Activated CD4-positive, alpha-beta T cell treated with anti-CD3 and anti-CD28 coated beads, Interleukin-2, amount 10 ng/mL, durations not matched to agents 7 days and 5 days (primary cell): ENCODE results near the gene TLR10. TPM values are rescaled to one million over a fixed set of nuclear protein-coding genes. Genes with fewer than 3 reads are reported as not detected.
A peak's percentile ranks its signal among the peaks of the same experiment; 100 is the strongest.
"Not testable (repeated sequence)": the region's sequence is repeated elsewhere in the genome, so short reads cannot be mapped to it uniquely, and the experiment has no call there.

Experiments
- CTCF ChIA-PET: fragments of 350-600 bp; sonication (Branson Sonifier 250); formaldehyde crosslinking; loops from one replicate; lab custom pipeline; 2021; ENCODE audit warnings: antibody characterized with exemption; lab: Charles Lee
- POLR2A ChIA-PET: fragments of 350-600 bp; sonication (Branson Sonifier 250); formaldehyde crosslinking; loops from one replicate; lab custom pipeline; 2021; ENCODE audit warnings: antibody characterized with exemption; lab: Charles Lee
- DNase-seq: peaks from one replicate; pipeline ENCODE4 v3.0.0-alpha.2; 2020
- H3K27ac Mint-ChIP-seq: one replicate; pipeline ENCODE4 v1.8.0; 2021; ENCODE audit warnings: mild to moderate bottlenecking, moderate library complexity, mixed read lengths
- H3K27me3 Mint-ChIP-seq: one replicate; pipeline ENCODE4 v1.8.0; 2021; ENCODE audit warnings: mixed read lengths
- H3K36me3 Mint-ChIP-seq: one replicate; pipeline ENCODE4 v1.8.0; 2021; ENCODE audit warnings: low read depth, mixed read lengths
- H3K4me1 Mint-ChIP-seq: one replicate; pipeline ENCODE4 v1.8.0; 2021; ENCODE audit warnings: mixed read lengths
- H3K4me3 Mint-ChIP-seq: one replicate; pipeline ENCODE4 v1.8.0; 2021; ENCODE audit warnings: mild to moderate bottlenecking, moderate library complexity, mixed read lengths
- H3K9me3 Mint-ChIP-seq: one replicate; pipeline ENCODE4 v1.8.0; 2021; ENCODE audit warnings: mixed read lengths
- total RNA-seq, 2 experiments: library from RNA; stranded (reverse); gene quantifications; one replicate each; pipeline ENCODE4 v1.2.3, GENCODE V29; 2021

Gene TLR10
- total RNA-seq, 2 experiments from 2014 or later = 0.23 TPM; not detected in 1

DNA sequence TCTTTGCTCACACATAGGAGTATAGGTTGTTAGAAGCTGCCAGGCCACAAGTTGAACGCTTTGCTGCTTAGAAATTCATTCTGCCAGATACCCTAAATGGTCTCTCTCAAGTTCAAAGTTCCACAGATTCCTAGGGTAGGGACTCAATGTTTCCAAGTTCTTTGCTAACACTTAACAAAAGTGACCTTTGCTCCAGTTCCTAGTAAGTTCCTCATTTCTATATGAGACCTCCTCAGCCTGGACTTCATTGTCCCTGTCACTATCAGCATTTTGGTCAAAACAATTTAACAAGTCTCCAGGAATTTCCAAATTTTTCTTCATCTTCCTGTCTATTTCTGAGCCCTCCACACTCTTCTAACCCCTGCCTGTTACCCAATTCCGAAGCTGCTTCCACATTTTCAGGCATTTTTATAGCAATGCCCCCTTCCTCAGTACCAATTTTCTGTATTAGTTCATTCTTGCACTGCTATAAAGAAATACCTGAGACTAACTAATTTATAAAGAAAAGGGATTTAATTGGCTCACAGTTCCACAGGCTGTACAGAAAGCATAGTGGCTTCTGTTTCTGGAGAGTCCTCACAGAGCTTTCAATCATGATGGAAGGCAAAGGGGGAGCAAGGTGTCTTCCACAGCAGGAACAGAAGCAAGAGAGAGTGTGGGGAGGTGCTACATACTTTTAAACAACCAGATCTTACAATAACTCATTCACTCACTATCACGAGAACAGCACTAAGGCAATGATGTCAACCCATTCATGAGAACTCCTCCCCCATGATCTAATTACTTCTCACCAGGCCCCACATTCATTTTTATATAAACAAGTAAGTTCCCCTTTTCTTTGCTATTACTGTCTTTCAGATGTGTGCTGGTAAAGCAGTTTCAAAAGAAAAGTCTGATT, 33.3 kb upstream of the TLR10 start:
- Mint-ChIP-seq H3K4me3 (no peak overlapping the region), H3K36me3 (peaks cover 6% of the 10 kb centered on the region), H3K27ac (no peak overlapping the region), H3K27me3 (peaks cover 4% of the 10 kb centered on the region), H3K9me3 (peaks cover 5% of the 10 kb centered on the region), H3K4me1 (peaks cover 22% of the 10 kb centered on the region)
- ChIA-PET POLR2A (no interaction called here), CTCF (interaction anchor here (0.8 kb wide), 1 partner anchor 14 kb away, joined by 3 read pairs; no protein-coding TSS in a partner anchor)
- DNase-seq = no peak

DNA sequence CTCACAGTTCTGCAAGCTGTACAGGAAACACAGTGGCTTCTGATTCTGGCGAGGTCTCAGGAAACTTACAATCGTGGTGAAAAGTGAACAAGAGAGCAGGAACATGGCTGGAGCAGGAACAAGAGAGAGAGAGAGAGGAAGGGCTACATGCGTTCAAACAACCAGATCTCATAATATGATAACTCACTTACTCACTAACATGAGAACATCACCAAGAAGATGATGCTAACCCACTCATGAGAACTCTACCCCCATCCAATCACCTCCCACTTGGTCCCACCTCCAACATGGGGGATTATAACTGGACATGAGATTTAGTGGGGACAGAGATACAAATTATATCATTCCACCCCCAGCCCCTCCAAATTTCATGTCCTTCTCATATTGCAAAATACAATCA, 31.6 kb upstream of the TLR10 start:
- peaks cover 6% of the 10 kb centered on the region for H3K36me3 Mint-ChIP-seq
- no peak overlapping the region for H3K27ac Mint-ChIP-seq
- H3K9me3 Mint-ChIP-seq = peaks cover 5% of the 10 kb centered on the region
- H3K4me3 Mint-ChIP-seq = no peak overlapping the region
- peaks cover 3% of the 10 kb centered on the region for H3K27me3 Mint-ChIP-seq
- no peak for DNase-seq
- H3K4me1 Mint-ChIP-seq = peaks cover 7% of the 10 kb centered on the region
- ChIA-PET CTCF (no interaction called here), POLR2A (no interaction called here)

DNA sequence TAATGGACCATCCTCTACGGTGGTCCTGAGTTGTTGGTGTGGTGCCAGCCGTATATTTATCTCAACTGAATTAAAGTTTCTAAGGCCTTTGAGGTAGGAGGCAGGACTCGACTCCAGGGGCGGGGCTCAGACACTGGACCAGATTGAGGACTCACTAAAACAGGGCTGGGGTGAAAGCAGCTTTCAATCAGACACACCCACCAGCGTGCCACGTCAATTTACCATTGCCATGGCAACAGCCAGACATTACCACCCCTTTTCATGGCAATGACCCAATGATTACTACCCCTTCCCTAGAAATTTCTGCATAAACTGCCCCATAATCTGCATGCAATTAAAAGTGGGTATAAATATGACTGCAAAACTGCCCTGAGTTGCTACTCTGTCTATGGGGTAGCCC, 28.5 kb upstream of the TLR10 start:
- Mint-ChIP-seq H3K9me3 (peaks cover 5% of the 10 kb centered on the region), H3K36me3 (peaks cover 6% of the 10 kb centered on the region), H3K27me3 (peaks cover 3% of the 10 kb centered on the region), H3K4me1 (peaks cover 6% of the 10 kb centered on the region), H3K4me3 (no peak overlapping the region), H3K27ac (no peak overlapping the region)
- ChIA-PET POLR2A (no interaction called here), CTCF (no interaction called here)
- no peak for DNase-seq

DNA sequence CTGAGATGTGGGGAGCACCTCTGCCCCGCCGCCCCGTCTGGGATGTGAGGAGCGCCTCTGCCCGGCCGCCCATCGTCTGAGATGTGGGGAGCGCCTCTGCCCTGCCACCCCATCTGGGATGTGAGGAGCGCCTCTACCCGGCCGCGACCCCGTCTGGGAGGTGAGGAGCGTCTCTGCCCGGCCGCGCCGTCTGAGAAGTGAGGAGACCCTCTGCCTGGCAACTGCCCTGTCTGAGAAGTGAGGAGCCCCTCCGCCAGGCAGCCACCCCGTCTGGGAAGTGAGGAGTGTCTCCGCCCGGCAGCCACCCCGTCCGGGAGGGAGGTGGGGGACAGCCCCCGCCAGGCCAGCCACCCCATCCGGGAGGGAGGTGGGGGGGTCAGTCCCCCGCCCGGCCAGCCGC, 24.7 kb upstream of the TLR10 start:
- H3K9me3 Mint-ChIP-seq, H3K4me3 Mint-ChIP-seq, DNase-seq, H3K27ac Mint-ChIP-seq, H3K27me3 Mint-ChIP-seq, POLR2A ChIA-PET, CTCF ChIA-PET: not testable (repeated sequence)
- Mint-ChIP-seq H3K36me3 (peaks cover 19% of the 10 kb centered on the region), H3K4me1 (peaks cover 32% of the 10 kb centered on the region)

DNA sequence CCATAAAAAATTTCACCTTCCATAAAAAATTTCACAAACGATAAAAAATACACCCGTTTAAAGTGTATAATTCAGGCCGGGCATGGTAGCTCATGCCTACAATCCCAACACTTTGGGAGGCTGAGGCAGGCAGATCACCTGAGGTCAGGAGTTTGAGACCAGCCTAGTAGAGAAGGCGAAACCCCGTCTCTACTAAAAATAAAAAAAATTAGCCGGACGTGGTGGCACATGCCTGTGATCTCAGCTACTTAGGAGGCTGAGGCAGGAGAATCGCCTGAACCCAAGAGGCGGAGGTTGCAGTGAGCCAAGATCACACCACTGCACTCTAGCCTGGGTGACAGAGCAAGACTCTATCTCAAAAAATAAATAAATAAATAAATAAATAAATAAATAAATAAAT, 23.5 kb upstream of the TLR10 start:
- DNase-seq, POLR2A ChIA-PET, H3K27me3 Mint-ChIP-seq, H3K4me3 Mint-ChIP-seq: not testable (repeated sequence)
- Mint-ChIP-seq H3K4me1 (peaks cover 36% of the 10 kb centered on the region), H3K9me3 (peaks cover 13% of the 10 kb centered on the region), H3K36me3 (peaks cover 31% of the 10 kb centered on the region), H3K27ac (peak overlapping the region; percentile 90)
- CTCF ChIA-PET = interaction anchor here (1.5 to 2.3 kb wide), 2 partner anchors 24 to 28 kb away, joined by 3 to 8 read pairs; partner anchors contain the start of gene TLR10

DNA sequence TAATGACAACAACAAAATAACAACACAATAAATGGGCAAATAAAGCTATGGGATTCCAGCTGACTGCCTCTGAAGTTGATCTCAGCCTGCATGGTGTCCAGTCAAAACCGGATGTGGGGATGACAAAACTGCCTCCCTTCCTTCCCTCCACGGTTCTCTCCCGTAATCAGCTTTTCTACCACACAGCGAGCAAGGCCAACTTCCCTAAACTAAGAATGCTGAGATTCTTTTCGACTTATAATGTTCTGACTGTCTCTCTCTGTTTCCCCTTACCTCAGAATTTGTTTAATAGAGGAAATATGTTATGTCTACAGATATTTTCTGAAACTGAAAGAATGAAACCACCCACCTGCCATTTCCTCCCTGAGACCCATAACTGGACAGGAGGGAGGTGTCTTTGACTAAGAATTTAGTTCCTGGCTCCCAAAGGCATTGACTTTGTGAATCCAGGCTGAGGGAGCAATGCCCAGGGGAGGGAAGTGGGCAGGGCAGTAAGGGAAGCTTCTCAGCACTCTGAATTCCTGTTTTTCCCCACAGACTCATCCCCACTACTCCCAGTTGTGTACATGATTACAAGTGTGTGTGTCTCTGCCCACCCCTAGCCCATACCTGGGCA, 22.8 kb upstream of the TLR10 start:
- POLR2A ChIA-PET = interaction anchor here (0.5 kb wide), 1 partner anchor 643 kb away, joined by 3 read pairs; no protein-coding TSS in a partner anchor
- DNase-seq = peak; percentile 29
- H3K36me3 Mint-ChIP-seq = peaks cover 37% of the 10 kb centered on the region

DNA sequence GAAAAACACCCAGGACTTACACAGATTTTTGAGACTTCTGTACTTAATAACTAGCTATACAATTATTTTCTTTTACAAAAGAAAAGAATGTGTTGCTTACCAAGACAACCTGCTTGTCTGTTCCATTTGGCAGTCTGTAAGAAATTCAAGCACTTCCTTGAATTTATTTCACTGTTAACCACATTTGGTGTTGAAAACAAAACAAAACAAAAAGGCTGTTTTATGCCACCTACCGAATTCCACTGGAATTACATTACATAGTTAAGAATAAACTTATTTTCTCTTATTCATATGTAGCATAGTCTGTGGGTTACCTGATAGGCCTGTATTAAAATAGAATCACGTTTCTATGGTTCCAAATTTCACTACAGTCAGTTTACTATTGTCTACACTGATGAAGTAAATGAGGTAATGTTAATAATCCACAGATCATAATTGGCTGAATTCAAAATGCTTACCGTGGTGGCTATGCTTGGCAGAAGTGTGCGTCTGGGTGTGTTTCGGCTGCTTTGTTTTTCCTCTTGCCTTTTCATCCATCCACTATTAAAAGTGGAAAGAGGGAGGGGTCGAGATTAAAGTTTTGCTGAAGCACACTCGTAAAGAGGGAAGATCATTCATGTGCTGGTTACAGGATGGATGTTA, 22.0 kb upstream of the TLR10 start, which contains the start of gene TLR1:
TSS of gene TLR1 (minus strand) at position 138 of the 642 bp plus-strand sequence. CDS start 5,960 bp downstream, outside the sequence.
- Mint-ChIP-seq H3K27me3 (peaks cover 2% of the 10 kb centered on the region), H3K27ac (peak within 1 kb of the TSS; percentile 90), H3K36me3 (peaks cover 46% of the 10 kb centered on the region), H3K4me3 (peak within 1 kb of the TSS; percentile 81), H3K4me1 (peaks cover 36% of the 10 kb centered on the region), H3K9me3 (peaks cover 25% of the 10 kb centered on the region)
- CTCF ChIA-PET = interaction anchor here (0.6 to 3.0 kb wide), 11 partner anchors 10 to 1863 kb away, joined by 3 to 14 read pairs (median 4); partner anchors contain the start of gene TLR10
- POLR2A ChIA-PET = interaction anchor here (0.5 to 0.6 kb wide), 2 partner anchors 596 to 643 kb away, joined by 3 read pairs; no protein-coding TSS in a partner anchor
- peak; percentile 50 for DNase-seq

More for the DNA sequence above, 22.8 kb upstream of the TLR10 start:
- H3K4me1 Mint-ChIP-seq = peaks cover 36% of the 10 kb centered on the region
- H3K27me3 Mint-ChIP-seq = peaks cover 2% of the 10 kb centered on the region
- H3K9me3 Mint-ChIP-seq = peaks cover 18% of the 10 kb centered on the region
- CTCF ChIA-PET = interaction anchor here (1.5 to 3.0 kb wide), 3 partner anchors 11 to 29 kb away, joined by 3 to 14 read pairs (median 8); partner anchors contain the start of gene TLR10
- H3K4me3 Mint-ChIP-seq = peak overlapping the region; percentile 81
- peak overlapping the region; percentile 90 for H3K27ac Mint-ChIP-seq

DNA sequence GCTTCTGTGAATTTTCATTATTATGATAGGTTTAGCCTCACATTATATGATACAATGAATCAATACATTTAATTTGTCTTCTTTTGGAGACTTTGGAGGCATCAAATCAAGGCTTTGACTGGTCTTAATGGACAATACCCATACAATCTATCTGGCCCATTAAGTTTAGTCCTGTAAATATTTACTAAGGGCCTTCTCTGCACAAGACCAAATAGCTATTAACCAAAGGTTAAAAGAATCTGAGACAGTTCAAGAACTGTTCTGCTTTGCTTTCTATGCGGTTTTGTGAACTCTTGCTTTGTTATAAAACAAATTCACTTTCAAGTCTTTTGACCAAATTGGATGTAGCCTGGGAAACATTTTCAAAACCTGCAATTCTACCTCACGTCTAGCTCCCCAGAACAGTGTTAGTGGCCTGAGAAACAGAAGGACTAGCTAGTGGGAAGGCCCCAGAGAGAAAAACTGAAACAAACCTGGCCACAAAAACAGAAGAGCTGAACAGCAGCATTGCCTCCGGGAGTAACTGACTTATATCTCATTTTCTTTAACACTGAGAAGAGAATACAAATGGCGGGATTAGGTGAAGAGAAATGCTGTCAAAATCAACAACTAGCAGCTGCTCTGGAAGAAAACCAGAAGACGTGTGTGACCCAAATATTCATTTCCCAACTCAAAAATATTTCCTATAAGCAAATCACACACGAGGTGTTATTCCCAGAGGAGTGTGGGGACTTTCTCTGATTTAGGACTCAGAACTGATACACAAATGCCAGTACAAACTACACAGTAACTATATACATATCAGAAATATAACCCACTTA, 21.3 kb upstream of the TLR10 start:
- Mint-ChIP-seq H3K4me3 (peak overlapping the region; percentile 81), H3K27ac (peak overlapping the region; percentile 90), H3K9me3 (peaks cover 32% of the 10 kb centered on the region), H3K4me1 (peaks cover 36% of the 10 kb centered on the region), H3K27me3 (no peaks in the 10 kb centered on the region), H3K36me3 (peaks cover 53% of the 10 kb centered on the region)
- POLR2A ChIA-PET = interaction anchor here (0.6 kb wide), 1 partner anchor 596 kb away, joined by 3 read pairs; no protein-coding TSS in a partner anchor
- CTCF ChIA-PET = interaction anchor here (0.6 to 3.0 kb wide), 11 partner anchors 9 to 1864 kb away, joined by 3 to 14 read pairs (median 4); partner anchors contain the start of gene TLR10
- peak; percentile 22 for DNase-seq

DNA sequence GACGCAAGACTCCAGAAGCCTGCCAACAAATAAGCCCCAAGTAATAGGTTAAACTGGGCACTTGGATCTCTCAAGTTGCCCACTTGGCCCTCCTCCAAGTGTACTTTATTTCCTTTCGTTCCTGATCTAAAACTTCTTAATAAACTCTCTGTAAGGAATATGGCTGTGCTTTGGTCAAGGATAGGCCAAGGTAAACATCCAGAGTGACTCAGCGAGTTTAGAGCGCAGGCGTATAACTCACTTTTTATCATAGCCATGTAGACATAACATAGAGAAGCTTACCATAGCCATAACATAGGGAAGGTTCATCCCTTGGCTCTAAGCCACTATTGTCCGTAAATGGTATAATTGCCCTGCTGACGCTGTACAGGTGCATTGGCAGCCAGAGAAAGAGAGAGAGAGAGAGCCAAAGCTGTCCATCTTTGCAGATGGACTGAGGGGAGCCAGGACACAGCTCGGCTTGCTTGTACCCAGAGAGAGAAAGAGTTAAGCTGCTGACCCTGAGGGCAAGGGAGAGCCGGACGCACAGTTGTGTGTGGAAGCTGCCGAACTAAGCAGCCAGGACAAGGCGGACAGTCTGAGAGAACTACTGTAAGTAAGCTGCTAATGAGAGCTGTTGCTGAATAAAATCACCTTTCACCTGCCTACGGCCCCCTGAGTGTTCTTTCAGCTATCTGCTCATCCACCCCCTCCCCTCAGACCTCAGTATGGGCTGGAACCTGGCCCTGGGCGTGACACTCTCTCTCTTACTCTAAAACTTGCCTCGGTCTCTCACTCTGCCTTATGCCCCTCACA, 20.0 kb upstream of the TLR10 start:
- POLR2A ChIA-PET = no interaction called here
- peak overlapping the region; percentile 2 for H3K4me3 Mint-ChIP-seq
- H3K9me3 Mint-ChIP-seq = peaks cover 34% of the 10 kb centered on the region
- H3K27ac Mint-ChIP-seq = peak overlapping the region; percentile 41
- peaks cover 65% of the 10 kb centered on the region for H3K36me3 Mint-ChIP-seq
- CTCF ChIA-PET = interaction anchor here (0.8 to 3.0 kb wide), 7 partner anchors 8 to 71 kb away, joined by 3 to 14 read pairs (median 4); no protein-coding TSS in a partner anchor
- no peak for DNase-seq
- peaks cover 36% of the 10 kb centered on the region for H3K4me1 Mint-ChIP-seq
- no peaks in the 10 kb centered on the region for H3K27me3 Mint-ChIP-seq

DNA sequence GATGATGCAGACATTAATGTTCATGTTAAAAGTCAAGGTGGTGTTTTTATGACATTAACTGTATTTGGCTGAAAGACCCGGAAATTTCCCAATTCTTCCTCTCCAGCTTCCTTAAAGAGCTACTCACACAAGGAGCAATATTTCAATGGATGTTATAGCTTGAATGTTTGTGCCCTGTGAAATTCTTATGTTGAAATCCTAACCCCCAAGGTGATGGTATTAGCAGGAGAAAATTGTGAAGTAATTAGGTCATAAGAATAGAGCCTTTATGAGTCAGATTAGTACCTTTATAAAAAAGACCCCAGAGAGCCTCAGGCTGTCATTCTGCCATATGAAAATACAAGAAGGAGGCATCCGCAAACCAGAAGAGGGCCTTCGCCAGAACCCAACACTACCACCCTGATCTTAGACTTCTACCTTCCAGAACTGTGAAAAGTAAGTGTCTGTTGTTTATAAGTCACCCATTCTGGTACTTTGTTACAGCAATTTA, 18.2 kb upstream of the TLR10 start:
- H3K9me3 Mint-ChIP-seq = peaks cover 45% of the 10 kb centered on the region
- peaks cover 33% of the 10 kb centered on the region for H3K4me1 Mint-ChIP-seq
- CTCF ChIA-PET = interaction anchor here (1.3 kb wide), 1 partner anchor 18 kb away, joined by 7 read pairs; the partner anchor contains the start of gene TLR10
- H3K4me3 Mint-ChIP-seq = no peak overlapping the region
- DNase-seq = no peak
- peaks cover 82% of the 10 kb centered on the region for H3K36me3 Mint-ChIP-seq
- POLR2A ChIA-PET = no interaction called here
- H3K27me3 Mint-ChIP-seq = no peaks in the 10 kb centered on the region
- H3K27ac Mint-ChIP-seq = no peak overlapping the region

DNA sequence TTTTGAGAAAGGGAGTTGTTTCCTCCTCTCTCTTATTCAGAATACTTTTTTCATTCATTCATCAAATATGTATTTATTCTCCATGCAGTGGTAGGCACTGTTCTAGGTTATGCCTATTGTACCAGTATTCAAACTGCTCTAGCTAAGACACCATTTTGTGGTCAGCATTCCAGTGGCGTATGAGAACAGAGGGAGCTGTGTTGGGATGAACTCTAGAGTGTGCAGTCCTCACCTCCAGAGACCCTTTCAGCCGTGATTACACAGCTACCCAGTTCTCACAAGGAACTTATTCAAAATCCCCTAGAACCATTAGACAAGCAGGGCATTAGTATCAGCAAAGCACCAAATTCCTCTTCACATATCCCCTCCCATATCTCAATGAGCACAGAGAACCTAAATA, 17.6 kb upstream of the TLR10 start:
- ChIA-PET CTCF (interaction anchor here (1.3 kb wide), 1 partner anchor 17 kb away, joined by 7 read pairs; the partner anchor contains the start of gene TLR10), POLR2A (no interaction called here)
- no peak overlapping the region for H3K4me3 Mint-ChIP-seq
- no peaks in the 10 kb centered on the region for H3K27me3 Mint-ChIP-seq
- no peak for DNase-seq
- H3K4me1 Mint-ChIP-seq = peaks cover 27% of the 10 kb centered on the region
- H3K9me3 Mint-ChIP-seq = peaks cover 50% of the 10 kb centered on the region
- H3K36me3 Mint-ChIP-seq = peaks cover 88% of the 10 kb centered on the region
- H3K27ac Mint-ChIP-seq = no peak overlapping the region
